Heart right ventricle (tissue), 16 donors: ENCODE measurements around the gene TBC1D17. TPM values are rescaled to one million over a fixed set of nuclear protein-coding genes. Genes with fewer than 3 reads are reported as not detected.

Experiments used
- ATAC-seq, 8 donors: fragments of 200-7000 bp; cut with Tn5 transposase; one replicate each; pipeline ENCODE4 v1.9.1; 2020; ENCODE audit warnings: mild to moderate bottlenecking in 8 of 8, moderate library complexity in 8 of 8, moderate number of reproducible peaks in 1 of 8
- DNase-seq, 2 donors: peaks; one replicate each; pipeline ENCODE4 v3.0.0-alpha.2; 2020
- H3K27ac ChIP-seq, 10 donors: fragments of 200-600 bp; sonication (generic) in 2 of 10; one replicate each; pipeline versions ENCODE4 v1.5.0 to v1.8.0; 2020 to 2022; ENCODE audit warnings: mild to moderate bottlenecking in 3 of 10
- H3K27me3 ChIP-seq, 7 donors: fragments of 200-600 bp; one replicate each; pipeline ENCODE4 v1.8.0; 2021 to 2022; ENCODE audit warnings: mild to moderate bottlenecking in 2 of 7
- H3K36me3 ChIP-seq, 9 donors: fragments of 200-600 bp; sonication (generic) in 1 of 9; one replicate each; pipeline versions ENCODE4 v1.5.0 to v1.8.0; 2020 to 2022; ENCODE audit warnings: mild to moderate bottlenecking in 2 of 9
- H3K4me1 ChIP-seq, 9 donors: fragments of 200-600 bp; sonication (generic) in 1 of 9; one replicate each; pipeline versions ENCODE4 v1.5.0 to v1.8.0; 2020 to 2022; ENCODE audit warnings: mild to moderate bottlenecking in 4 of 9
- H3K4me3 ChIP-seq, 10 donors: fragments of 200-600 bp; sonication (generic) in 2 of 10; one replicate each; pipeline versions ENCODE4 v1.5.0 to v1.8.0; 2020 to 2022; ENCODE audit warnings: mild to moderate bottlenecking in 7 of 10, moderate library complexity in 2 of 10
- H3K9me3 ChIP-seq, 11 donors: fragments of 200-600 bp in 10 of 11; sonication (generic) in 2 of 11; one replicate each; pipeline versions ENCODE4 v1.5.0 to v1.8.0; 2013 to 2022; ENCODE audit warnings: mild to moderate bottlenecking in 2 of 11, control low read depth in 1 of 11, moderate library complexity in 1 of 11
- CTCF ChIP-seq, 9 donors: fragments of 200-600 bp; sonication (generic) in 2 of 9; IDR thresholded peaks; one replicate each; pipeline versions ENCODE4 v1.5.0 to v1.8.0; 2021 to 2022; ENCODE audit warnings: antibody characterized with exemption in 9 of 9, mild to moderate bottlenecking in 5 of 9, moderate library complexity in 1 of 9
- WGBS, 2 donors: extraction: QIAGEN DNeasy Blood & Tissue Kit; methylation state at CpG; one replicate each; pipeline ENCODE4 v1.1.7; 2013; ENCODE audit warnings: inconsistent platforms in 1 of 2; 5-methylcytosine and 5-hydroxymethylcytosine counted together
- intact Hi-C, 10 donors: fragments of 100-400 bp; cut with DNase I; formaldehyde crosslinking; loops; one replicate each; pipeline versions ENCODE4 v1.11.1 to v1.14.2; 2022
- polyA plus RNA-seq, 2 donors: library from polyadenylated mRNA; stranded (reverse); fragments of 200-250 nt; gene quantifications; one replicate each; pipeline ENCODE4 v1.2.3, GENCODE V29; 2013
- total RNA-seq, 10 donors: library from RNA; stranded (reverse); fragmentation: NEBNext Ultra II Directional in 3 of 10; extraction: Animal tissue kit (Norgen Biotek cat#: 25700) in 3 of 10; gene quantifications; one replicate each; pipeline versions ENCODE4 v1.2.1 to v1.2.4, GENCODE V29; 2021 to 2023
- donor health status: Arrhythmogenic right ventricular cardiomyopathy.
- donor health status: ischemic (EF 13 %, LVEDD 7.1; RV severe dilation, severe dysfunction).
- donor health status: healthy with polysubstance abuse.
- donor health status: DM: no; HTN: yes; CAD: no.
- donor health status: DM: no; HTN: no; CAD: no.
- donor health status: ischemic (EF 25% LVEDD 6.9; RV normal size, moderate dysfunction).
- donor health status: ischemic (EF 25% LVEDD 5.7; RV mildly dilated, moderate dysfunction).
- donor health status: healthy.
- donor health status: DM: yes; HTN: yes; CAD: no.
- donor health status: Ischemic cardiomyopathy.
- donor health status: ischemic (EF 35%, LVEDD 5.7; RV mildly dilated, moderate dysfunction).
- donor health status: nonischemic (EF 11% LVEDD 7.7; RV severe dilation, severe dysfunction).
- donor health status: DM: yes; HTN: yes; CAD: no.
- donor health status: PGD.
- donor health status: ischemic (EF 29% LVEDD 5.4; RV normal size, mild dysfunction).
- donor health status: nonischemic (EF 23%, LVEDD 6.1; RV moderate dilation, normal function).

The TBC1D17 gene
- total and polyA plus RNA-seq, 12 donors = 30.4 to 57.9 (median 49.8) TPM

GRCh38 chr19:49911381-49912145 is 34.1 kb downstream of the TBC1D17 start:
- peak in 7 of 8 donors; percentile 29 to 47 (median 38) for ATAC-seq
- intact Hi-C loops = no loop called here
- Histone ChIP-seq H3K36me3 (peaks cover 0 to 90% (median 16%) of the 10 kb centered on the region in 9 donors), H3K9me3 (peaks cover 0 to 5% (median 0%) of the 10 kb centered on the region in 11 donors), H3K4me3 (no peak overlapping the region), H3K27me3 (no peaks in the 10 kb centered on the region), H3K4me1 (peaks cover 0 to 30% (median 8%) of the 10 kb centered on the region in 9 donors), H3K27ac (peak overlapping the region in 5 of 10 donors; percentile 15 to 83 (median 40))
- DNase-seq = no peak
- TF ChIP-seq CTCF (IDR thresholded peaks at IDR 0.05) = no peak
- 65% methylated on average over 9 of the region's 9 CpGs for WGBS, 2 donors

- H3K4me1 ChIP-seq = peaks cover 0 to 46% (median 8%) of the 10 kb centered on the region in 9 donors
- DNase-seq = no peak
- TF ChIP-seq CTCF (IDR thresholded peaks at IDR 0.05) = no peak
- peaks cover 0 to 5% (median 0%) of the 10 kb centered on the region in 11 donors for H3K9me3 ChIP-seq
- H3K27ac ChIP-seq = peak overlapping the region in 1 of 10 donors; percentile 83
- 81 to 87% methylated on average over 21 of the region's 21 CpGs for WGBS, 2 donors
- H3K36me3 ChIP-seq = peaks cover 0 to 90% (median 14%) of the 10 kb centered on the region in 9 donors
- no peak overlapping the region for H3K4me3 ChIP-seq
- no peak for ATAC-seq
- intact Hi-C loops = no loop called here
- H3K27me3 ChIP-seq = no peaks in the 10 kb centered on the region
Measured at GRCh38 chr19:49912965-49913685, 35.6 kb downstream of the TBC1D17 start.

GRCh38 chr19:49913720-49914119 is 36.2 kb downstream of the TBC1D17 start:
- Histone ChIP-seq H3K27me3 (no peaks in the 10 kb centered on the region), H3K36me3 (peaks cover 0 to 89% (median 8%) of the 10 kb centered on the region in 9 donors), H3K4me1 (peaks cover 0 to 50% (median 8%) of the 10 kb centered on the region in 9 donors), H3K27ac (no peak overlapping the region), H3K9me3 (peaks cover 0 to 5% (median 0%) of the 10 kb centered on the region in 11 donors), H3K4me3 (no peak overlapping the region)
- no peak for TF ChIP-seq CTCF (IDR thresholded peaks at IDR 0.05)
- no peak for DNase-seq
- 92 to 94% methylated on average over 10 of the region's 10 CpGs for WGBS, 2 donors
- no peak for ATAC-seq
- intact Hi-C loops = no loop called here

DNA sequence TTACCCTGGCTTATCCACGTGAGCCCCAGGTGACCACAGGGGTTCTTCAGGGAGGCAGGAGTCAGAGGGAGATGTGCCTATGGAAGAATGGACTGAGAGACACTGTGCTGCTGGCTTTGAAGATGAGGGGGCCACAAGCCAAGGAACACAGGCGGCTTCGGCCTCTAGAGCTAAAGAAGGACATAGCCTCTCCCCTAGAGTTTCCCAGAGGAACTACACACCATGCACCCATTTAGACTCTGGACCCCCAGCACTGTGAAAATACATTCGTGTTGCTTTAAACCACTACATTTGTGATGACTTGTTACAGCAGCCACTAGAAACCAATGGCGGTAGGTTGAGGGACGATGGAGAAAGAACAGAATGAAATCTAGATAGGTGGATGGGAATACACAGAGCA is 37.8 kb downstream of the TBC1D17 start:
- DNase-seq (no peak), ATAC-seq (no peak)
- H3K27me3 ChIP-seq = no peaks in the 10 kb centered on the region
- 95 to 97% methylated on average over 6 of the region's 6 CpGs for WGBS, 2 donors
- peak in 1 of 9 donors; percentile 10 for TF ChIP-seq CTCF (IDR thresholded peaks at IDR 0.05)
- H3K36me3 ChIP-seq = peaks cover 0 to 85% (median 4%) of the 10 kb centered on the region in 9 donors
- no peak overlapping the region for H3K27ac ChIP-seq
- H3K4me3 ChIP-seq = no peak overlapping the region
- intact Hi-C loops = no loop called here
- peaks cover 0 to 5% (median 0%) of the 10 kb centered on the region in 11 donors for H3K9me3 ChIP-seq
- peaks cover 0 to 49% (median 8%) of the 10 kb centered on the region in 9 donors for H3K4me1 ChIP-seq
